HL-60 (cell line): ENCODE measurements around the gene NCEH1.

Experiments
- DNase-seq, 2 experiments: peaks; one replicate each; pipeline ENCODE4 v3.0.0-alpha.2; 2010 to 2020; ENCODE audit warnings: low read depth in 1 of 2, low spot score in 1 of 2
- H3K27ac ChIP-seq: fragments of 250-450 bp; sonication (Bioruptor Pico); replicated peaks from 2 replicates; pipeline ENCODE4 v1.5.1; 2020; ENCODE audit warnings: mild to moderate bottlenecking, moderate library complexity
- H3K27me3 ChIP-seq: fragments of 250-450 bp; sonication (Bioruptor Pico); 2 replicates; pipeline ENCODE4 v1.5.1; 2021; ENCODE audit warnings: mild to moderate bottlenecking, moderate library complexity; ENCODE audit not compliant: insufficient read depth, poor library complexity, severe bottlenecking
- H3K4me3 ChIP-seq: replicated peaks from 2 replicates; pipeline ENCODE4 v1.5.1; 2011; ENCODE audit warnings: mild to moderate bottlenecking, control low read depth, low read length; ENCODE audit not compliant: insufficient read depth
- CTCF ChIP-seq: IDR thresholded peaks from one replicate; pipeline ENCODE4 v1.5.1; 2011; ENCODE audit warnings: low read length, control low read depth, inconsistent platforms; ENCODE audit not compliant: insufficient read depth
- GABPA ChIP-seq: IDR thresholded peaks from 2 replicates; pipeline ENCODE4 v1.6.1; 2012; ENCODE audit warnings: low read depth
- POLR2AphosphoS5 ChIP-seq: IDR thresholded peaks from 2 replicates; pipeline ENCODE4 v1.6.1; 2012; ENCODE audit warnings: low read depth
- SPI1 ChIP-seq: IDR thresholded peaks from 2 replicates; pipeline ENCODE4 v1.6.1; 2012; ENCODE audit warnings: low read depth, mild to moderate bottlenecking, borderline replicate concordance
- TF ChIP-seq, protein P1 (sequence below): IDR thresholded peaks from 2 replicates; pipeline ENCODE4 v1.6.1; 2012; ENCODE audit warnings: low read depth; ENCODE audit not compliant: insufficient replicate concordance

NCEH1 gene

DNA sequence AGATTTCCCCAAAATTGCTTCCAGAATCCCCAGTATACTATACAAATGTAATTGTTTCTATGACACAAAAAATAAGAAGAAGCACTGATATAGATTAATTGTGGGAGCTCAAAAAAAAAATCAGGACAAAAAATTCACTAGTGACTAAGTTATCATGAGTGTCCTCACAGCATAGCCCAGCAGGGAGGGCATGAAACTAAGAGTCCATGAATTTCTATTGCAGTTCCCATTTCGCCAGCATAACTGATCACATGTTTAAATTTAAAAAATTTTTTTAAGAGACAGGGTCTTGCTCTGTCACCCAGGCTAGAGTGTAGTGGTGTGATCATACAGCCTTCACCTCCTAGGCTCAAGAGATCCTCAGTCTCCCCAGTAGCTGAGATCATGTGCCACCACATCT lies 10.6 kb downstream of the NCEH1 start:
- Histone ChIP-seq H3K27ac (no peak overlapping the region), H3K27me3 (no peaks in the 10 kb centered on the region), H3K4me3 (no peak overlapping the region)
- TF ChIP-seq, protein P1, sequence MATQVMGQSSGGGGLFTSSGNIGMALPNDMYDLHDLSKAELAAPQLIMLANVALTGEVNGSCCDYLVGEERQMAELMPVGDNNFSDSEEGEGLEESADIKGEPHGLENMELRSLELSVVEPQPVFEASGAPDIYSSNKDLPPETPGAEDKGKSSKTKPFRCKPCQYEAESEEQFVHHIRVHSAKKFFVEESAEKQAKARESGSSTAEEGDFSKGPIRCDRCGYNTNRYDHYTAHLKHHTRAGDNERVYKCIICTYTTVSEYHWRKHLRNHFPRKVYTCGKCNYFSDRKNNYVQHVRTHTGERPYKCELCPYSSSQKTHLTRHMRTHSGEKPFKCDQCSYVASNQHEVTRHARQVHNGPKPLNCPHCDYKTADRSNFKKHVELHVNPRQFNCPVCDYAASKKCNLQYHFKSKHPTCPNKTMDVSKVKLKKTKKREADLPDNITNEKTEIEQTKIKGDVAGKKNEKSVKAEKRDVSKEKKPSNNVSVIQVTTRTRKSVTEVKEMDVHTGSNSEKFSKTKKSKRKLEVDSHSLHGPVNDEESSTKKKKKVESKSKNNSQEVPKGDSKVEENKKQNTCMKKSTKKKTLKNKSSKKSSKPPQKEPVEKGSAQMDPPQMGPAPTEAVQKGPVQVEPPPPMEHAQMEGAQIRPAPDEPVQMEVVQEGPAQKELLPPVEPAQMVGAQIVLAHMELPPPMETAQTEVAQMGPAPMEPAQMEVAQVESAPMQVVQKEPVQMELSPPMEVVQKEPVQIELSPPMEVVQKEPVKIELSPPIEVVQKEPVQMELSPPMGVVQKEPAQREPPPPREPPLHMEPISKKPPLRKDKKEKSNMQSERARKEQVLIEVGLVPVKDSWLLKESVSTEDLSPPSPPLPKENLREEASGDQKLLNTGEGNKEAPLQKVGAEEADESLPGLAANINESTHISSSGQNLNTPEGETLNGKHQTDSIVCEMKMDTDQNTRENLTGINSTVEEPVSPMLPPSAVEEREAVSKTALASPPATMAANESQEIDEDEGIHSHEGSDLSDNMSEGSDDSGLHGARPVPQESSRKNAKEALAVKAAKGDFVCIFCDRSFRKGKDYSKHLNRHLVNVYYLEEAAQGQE = no peak
- TF ChIP-seq CTCF (no peak), GABPA (no peak), POLR2AphosphoS5 (no peak), SPI1 (no peak)
- no peak for DNase-seq

DNA sequence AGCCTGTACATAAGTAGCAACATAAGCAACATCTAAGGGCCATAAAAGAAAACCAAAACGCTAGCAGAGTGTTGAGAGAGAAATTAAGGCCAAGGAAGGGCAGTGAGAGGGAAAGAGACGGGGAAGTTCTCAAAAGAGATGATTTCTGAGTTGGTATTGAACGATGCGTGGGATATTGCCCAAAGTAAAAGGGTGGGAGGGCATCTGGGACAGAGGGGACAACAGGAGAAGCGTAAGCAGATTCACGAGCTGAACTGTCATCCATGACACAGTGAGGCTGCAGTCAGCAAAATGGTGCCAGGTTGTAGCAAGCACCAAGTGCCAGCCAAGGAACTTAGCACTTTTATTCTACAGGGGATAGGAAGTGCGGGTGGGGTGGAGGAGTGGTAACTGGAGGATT lies 11.8 kb downstream of the NCEH1 start:
- Histone ChIP-seq H3K27ac (peak overlapping the region; percentile 56), H3K4me3 (no peak overlapping the region), H3K27me3 (no peaks in the 10 kb centered on the region)
- DNase-seq = no peak
- TF ChIP-seq SPI1 = no peak
- TF ChIP-seq GABPA = no peak
- TF ChIP-seq POLR2AphosphoS5 = no peak
- TF ChIP-seq CTCF = no peak

- peak in 1 of 2 experiments; percentile 82 for DNase-seq
- peak overlapping the region; percentile 56 for H3K27ac ChIP-seq
- no peak for TF ChIP-seq GABPA
- no peak for TF ChIP-seq SPI1
- no peak for TF ChIP-seq CTCF
- TF ChIP-seq POLR2AphosphoS5 = no peak
- TF ChIP-seq, protein P1 = no peak
- no peak overlapping the region for H3K4me3 ChIP-seq
- H3K27me3 ChIP-seq = no peaks in the 10 kb centered on the region
Observed at GRCh38 chr3:172698631-172699030, 12.2 kb downstream of the NCEH1 start.

DNA sequence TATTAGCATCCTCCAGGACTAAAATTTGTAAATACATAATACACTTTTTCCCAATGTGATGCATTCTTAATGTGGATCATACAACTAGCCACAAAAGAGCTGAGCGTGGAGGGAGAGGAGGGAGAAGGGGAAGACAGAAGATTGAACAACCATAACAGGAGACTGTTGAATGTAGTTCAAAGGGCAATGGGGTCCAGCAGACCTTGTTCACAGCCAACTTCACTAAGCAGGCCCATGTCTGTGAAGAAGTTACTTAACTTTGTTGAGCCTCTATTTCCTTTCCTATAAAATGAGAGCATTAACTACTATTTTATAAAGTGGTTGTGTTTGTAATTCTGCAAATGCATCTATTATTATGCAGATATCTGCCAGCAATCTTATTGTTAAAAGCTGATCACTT lies 13.3 kb downstream of the NCEH1 start:
- H3K27ac ChIP-seq = no peak overlapping the region
- H3K27me3 ChIP-seq = no peaks in the 10 kb centered on the region
- DNase-seq = no peak
- no peak overlapping the region for H3K4me3 ChIP-seq
- no peak for TF ChIP-seq SPI1
- no peak for TF ChIP-seq CTCF
- TF ChIP-seq, protein P1 = no peak
- TF ChIP-seq GABPA = no peak
- no peak for TF ChIP-seq POLR2AphosphoS5
